Measurements from ENCODE around the gene NRXN3. TPM values are rescaled to one million over a fixed set of nuclear protein-coding genes. Genes with fewer than 3 reads are reported as not detected.

NRXN3 gene
- total and polyA plus RNA-seq, 8 donors = 0.29 to 41.1 (median 9.1) TPM

GRCh38 chr14:79703209-79703608 is 1533.0 kb downstream of the NRXN3 start:
- intact Hi-C loops (cut with DNase I; ENCODE audit: low total_unique reads) = no loop called here
- no peak overlapping the region for H3K27ac ChIP-seq
- no peak for TF ChIP-seq CTCF (IDR thresholded peaks at IDR 0.05)
- no peak for TF ChIP-seq POLR2AphosphoS5 (IDR thresholded peaks at IDR 0.05)
- TF ChIP-seq EP300 (IDR thresholded peaks at IDR 0.05) = no peak
- TF ChIP-seq POLR2A (IDR thresholded peaks at IDR 0.05) = no peak
- H3K27me3 ChIP-seq = no peaks in the 10 kb centered on the region
- 91 to 96% (median 93%) methylated on average over 7 of the region's 7 CpGs for WGBS, 5 donors
- H3K36me3 ChIP-seq = no peaks in the 10 kb centered on the region
- H3K4me3 ChIP-seq = no peak overlapping the region
- H3K4me1 ChIP-seq = peaks cover 0 to 17% (median 3%) of the 10 kb centered on the region in 4 donors
- no peaks in the 10 kb centered on the region for H3K9me3 ChIP-seq
- DNase-seq = no peak

GRCh38 chr14:79704041-79704807 is 1534.1 kb downstream of the NRXN3 start:
- WGBS, 5 donors = 50 to 53% (median 51%) methylated on average over 6 of the region's 6 CpGs
- Histone ChIP-seq H3K4me3 (no peak overlapping the region), H3K36me3 (no peaks in the 10 kb centered on the region), H3K27me3 (no peaks in the 10 kb centered on the region), H3K9me3 (no peaks in the 10 kb centered on the region), H3K4me1 (peaks cover 0 to 12% (median 3%) of the 10 kb centered on the region in 4 donors), H3K27ac (no peak overlapping the region)
- TF ChIP-seq POLR2AphosphoS5 (IDR thresholded peaks at IDR 0.05) = no peak
- no peak for TF ChIP-seq POLR2A (IDR thresholded peaks at IDR 0.05)
- no peak for TF ChIP-seq CTCF (IDR thresholded peaks at IDR 0.05)
- TF ChIP-seq EP300 (IDR thresholded peaks at IDR 0.05) = no peak
- DNase-seq = no peak
- intact Hi-C loops (cut with DNase I; ENCODE audit: low total_unique reads) = no loop called here

GRCh38 chr14:79705126-79705894 is 1535.1 kb downstream of the NRXN3 start:
- TF ChIP-seq POLR2A (IDR thresholded peaks at IDR 0.05) (no peak), EP300 (IDR thresholded peaks at IDR 0.05) (no peak), CTCF (IDR thresholded peaks at IDR 0.05) (no peak), POLR2AphosphoS5 (IDR thresholded peaks at IDR 0.05) (no peak)
- no peaks in the 10 kb centered on the region for H3K9me3 ChIP-seq
- DNase-seq = no peak
- H3K4me1 ChIP-seq = peaks cover 0 to 6% (median 3%) of the 10 kb centered on the region in 4 donors
- no peaks in the 10 kb centered on the region for H3K27me3 ChIP-seq
- H3K36me3 ChIP-seq = no peaks in the 10 kb centered on the region
- 73 to 84% (median 78%) methylated on average over 11 of the region's 11 CpGs for WGBS, 5 donors
- no peak overlapping the region for H3K27ac ChIP-seq
- H3K4me3 ChIP-seq = no peak overlapping the region
- intact Hi-C loops (cut with DNase I; ENCODE audit: low total_unique reads) = no loop called here

- Histone ChIP-seq H3K27me3 (no peaks in the 10 kb centered on the region), H3K9me3 (no peaks in the 10 kb centered on the region), H3K36me3 (no peaks in the 10 kb centered on the region), H3K27ac (no peak overlapping the region), H3K4me1 (peaks cover 0 to 6% (median 3%) of the 10 kb centered on the region in 4 donors), H3K4me3 (no peak overlapping the region)
- 15 to 37% (median 31%) methylated on average over 2 of the region's 2 CpGs for WGBS, 5 donors
- intact Hi-C loops (cut with DNase I; ENCODE audit: low total_unique reads) = no loop called here
- TF ChIP-seq EP300 (IDR thresholded peaks at IDR 0.05) = no peak
- no peak for TF ChIP-seq POLR2A (IDR thresholded peaks at IDR 0.05)
- TF ChIP-seq POLR2AphosphoS5 (IDR thresholded peaks at IDR 0.05) = no peak
- TF ChIP-seq CTCF (IDR thresholded peaks at IDR 0.05) = no peak
- peak in 1 of 2 donors; percentile 17 for DNase-seq
Observed at GRCh38 chr14:79706382-79706781, 1536.2 kb downstream of the NRXN3 start.

Data from stomach (tissue), 9 donors.